Measurements from ENCODE around the gene GULP1. TPM values are rescaled to one million over a fixed set of nuclear protein-coding genes. Genes with fewer than 3 reads are reported as not detected.

The GULP1 gene
- polyA plus RNA-seq, 1 donor from 2014 or later = 10.2 TPM

Small RNA genes lying within 50 kb of the gene (small RNA-seq; reads per million reads assigned to genes)
- gene MIR561 = 9.1 to 23.4 (median 15.9) reads per million in 3 experiments
- gene RNA5SP114 = 0 to 0.61 (median 0.03) reads per million in 3 experiments

All from neural cell (in vitro differentiated cells).